Stimulated activated CD8-positive, alpha-beta memory T cell treated with anti-CD3 and anti-CD28 coated beads, Interleukin-2, amount 100 ng/mL, for 1 hour (primary cell): Measurements from ENCODE around the gene CPEB2.
"Not testable (repeated sequence)": the region's sequence is repeated elsewhere in the genome, so short reads cannot be mapped to it uniquely, and the experiment has no call there.

Experiments
- DNase-seq, 2 donors: peaks; one replicate each; pipeline ENCODE4 v3.0.0-alpha.2; 2020; ENCODE audit warnings: low read depth in 2 of 2

CPEB2 gene

DNA sequence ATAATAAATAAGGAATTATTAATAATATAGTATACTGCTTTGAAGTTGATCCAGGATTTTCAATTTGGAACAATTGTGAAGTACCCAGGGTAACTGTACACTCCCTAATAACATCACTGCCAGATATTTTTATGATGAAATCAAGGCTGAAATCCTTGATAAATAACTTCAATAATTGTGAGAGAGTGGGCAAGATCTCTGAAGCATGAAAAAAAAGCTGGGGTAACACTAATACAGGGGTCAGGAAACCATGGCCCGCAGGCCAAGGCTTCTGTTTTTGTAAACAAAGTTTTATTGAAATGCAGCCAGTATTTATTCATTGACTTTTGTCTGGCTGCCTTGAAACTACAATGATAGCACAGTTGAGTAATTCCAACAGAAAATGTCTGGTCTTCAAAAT, 41.6 kb downstream of the CPEB2 start:
- DNase-seq, result no peak

DNA sequence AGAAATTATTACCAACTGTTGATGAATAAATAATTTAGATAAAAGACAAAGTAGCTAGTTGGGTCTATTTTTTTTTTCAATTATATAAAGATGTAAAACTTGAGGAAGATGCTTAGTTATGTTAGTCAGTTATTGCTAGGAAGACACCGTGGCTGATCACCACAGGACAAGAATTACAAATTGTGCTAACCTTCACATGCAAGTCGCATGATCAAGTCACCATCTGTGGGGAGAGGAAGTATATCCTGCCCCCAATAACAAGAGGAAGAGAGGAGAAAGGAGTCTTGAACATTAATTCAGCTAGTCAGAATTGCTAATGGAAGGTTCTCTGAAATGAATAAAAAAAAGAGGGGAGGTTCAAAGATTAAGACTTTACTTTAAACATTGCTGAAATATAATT, 52.3 kb downstream of the CPEB2 start:
- DNase-seq, result no peak

DNA sequence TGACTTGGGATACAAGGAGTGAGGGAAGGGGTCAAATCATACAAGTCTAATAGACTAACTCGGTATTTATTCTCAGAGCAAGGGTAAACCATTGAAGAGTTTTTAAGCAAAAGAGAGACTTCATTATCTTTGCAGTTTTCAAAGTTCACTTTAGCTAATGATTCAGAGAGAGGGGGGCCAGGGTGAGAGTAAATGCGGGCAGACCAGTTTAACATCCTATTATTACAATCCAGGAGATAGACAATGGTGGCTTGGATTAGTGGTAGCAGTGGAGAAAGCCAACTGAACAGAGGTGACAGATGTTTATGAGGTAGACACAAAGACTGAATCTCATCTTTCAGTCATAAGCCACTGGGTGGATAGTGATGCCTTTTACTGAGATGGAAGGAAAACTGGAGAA, 57.9 kb downstream of the CPEB2 start:
- DNase-seq, result no peak

DNA sequence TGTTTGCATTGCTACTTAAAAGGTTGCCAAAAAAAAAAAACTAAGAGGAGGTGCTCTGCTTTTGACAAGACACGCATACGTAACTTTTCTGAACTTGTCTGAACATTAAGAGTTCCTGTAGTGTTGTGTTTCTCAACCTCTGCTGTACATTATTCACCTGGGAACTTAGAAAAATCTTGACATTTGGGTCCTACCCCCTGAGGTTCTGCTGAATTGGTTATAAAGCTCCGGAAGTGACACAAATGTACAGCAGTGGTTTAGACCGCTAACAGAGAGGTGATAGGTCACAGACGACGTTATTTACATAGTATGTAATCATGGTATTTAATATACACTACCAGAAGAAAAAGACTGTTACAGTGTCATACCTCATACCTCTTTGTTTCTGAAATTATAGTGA, 61.1 kb downstream of the CPEB2 start:
- DNase-seq, result no peak

DNA sequence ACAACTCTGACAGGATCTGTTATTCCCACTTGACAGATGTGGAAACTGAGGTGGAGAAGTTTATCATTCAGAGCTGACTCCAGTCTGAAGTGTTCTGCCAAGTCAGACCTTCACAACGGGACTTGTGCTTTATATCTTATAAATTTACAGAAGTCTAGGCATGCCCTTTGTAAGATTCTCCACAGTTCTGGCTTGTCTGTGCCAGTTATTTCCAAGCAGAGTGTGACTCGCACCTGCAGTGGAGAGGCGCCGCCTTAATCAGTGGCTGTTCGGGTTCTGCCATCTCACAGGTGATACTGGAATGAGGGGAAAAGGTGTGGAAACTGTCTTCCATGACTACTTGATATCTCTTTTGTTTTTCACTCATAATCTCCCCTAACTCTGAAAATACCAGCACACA, 63.2 kb downstream of the CPEB2 start:
- DNase-seq, result no peak

DNA sequence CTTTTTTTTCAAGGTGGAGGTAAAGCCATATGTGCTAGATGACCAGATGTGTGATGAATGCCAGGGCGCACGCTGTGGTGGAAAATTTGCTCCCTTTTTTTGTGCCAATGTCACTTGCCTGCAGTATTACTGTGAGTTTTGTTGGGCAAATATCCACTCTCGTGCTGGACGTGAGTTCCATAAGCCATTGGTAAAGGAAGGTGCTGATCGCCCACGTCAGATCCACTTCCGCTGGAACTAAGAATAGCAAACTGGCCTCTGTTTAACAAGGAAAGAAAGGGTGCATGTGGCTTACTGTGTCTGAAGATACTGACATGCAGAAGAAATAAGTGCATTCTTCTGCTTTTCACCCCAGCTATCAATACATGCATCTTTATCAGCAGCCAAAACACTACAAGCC, 63.9 kb downstream of the CPEB2 start:
- no peak for DNase-seq

DNA sequence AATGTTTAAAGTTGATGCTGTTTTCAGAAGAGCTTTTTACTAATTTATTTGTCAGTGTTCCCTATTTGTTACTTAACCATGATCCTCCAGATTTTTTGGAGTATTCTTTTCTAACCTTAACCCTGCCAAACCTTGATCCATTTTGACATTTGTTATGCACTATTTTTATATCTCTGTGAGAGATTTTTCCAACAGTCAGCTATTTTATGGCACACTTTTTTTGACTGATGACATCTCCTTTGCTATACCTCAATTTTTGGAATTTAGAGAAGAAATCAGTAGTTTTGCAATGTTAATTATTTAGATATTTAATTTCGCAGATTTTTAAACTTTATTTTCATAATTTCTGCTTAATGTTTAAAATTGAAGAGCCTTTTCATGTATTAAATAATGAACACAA, 66.0 kb downstream of the CPEB2 start:
- no peak for DNase-seq

DNA sequence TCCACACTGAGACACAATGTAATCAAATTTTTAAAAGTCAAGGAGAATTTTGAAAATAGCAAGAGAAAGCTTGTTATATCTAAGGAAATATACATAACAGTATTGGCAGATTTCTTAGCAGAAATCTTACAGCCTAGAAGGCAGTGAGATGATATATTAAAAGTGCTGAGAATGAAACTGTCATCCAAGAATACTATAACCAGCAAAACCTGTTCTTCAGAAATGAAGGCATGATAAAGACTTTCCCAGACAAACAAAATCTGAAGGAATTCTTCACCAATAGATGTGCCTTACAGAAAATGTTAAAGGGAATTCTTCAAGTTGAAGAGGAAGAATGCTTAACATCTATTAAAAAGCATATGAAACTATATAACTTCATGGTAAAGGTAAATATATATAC, 73.6 kb downstream of the CPEB2 start:
- no peak for DNase-seq

DNA sequence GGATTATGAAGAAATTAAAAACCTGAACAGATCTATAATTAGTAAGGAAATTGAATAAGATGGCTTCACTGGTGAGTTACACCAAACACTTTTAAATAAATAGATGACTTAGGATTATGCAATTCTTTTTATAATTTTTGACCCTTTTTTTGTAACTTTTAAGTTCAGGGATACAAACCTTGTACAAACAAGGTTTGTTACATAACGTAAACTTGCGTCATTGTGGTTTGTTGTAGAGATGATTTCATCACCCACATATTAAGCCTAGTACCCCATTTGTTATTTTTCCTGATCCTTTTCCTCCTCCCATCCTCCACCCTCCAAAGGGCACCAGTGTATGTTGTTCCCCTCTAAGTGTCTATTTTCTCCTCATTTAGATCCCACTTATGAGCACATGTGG, 75.7 kb downstream of the CPEB2 start:
- no peak for DNase-seq

DNA sequence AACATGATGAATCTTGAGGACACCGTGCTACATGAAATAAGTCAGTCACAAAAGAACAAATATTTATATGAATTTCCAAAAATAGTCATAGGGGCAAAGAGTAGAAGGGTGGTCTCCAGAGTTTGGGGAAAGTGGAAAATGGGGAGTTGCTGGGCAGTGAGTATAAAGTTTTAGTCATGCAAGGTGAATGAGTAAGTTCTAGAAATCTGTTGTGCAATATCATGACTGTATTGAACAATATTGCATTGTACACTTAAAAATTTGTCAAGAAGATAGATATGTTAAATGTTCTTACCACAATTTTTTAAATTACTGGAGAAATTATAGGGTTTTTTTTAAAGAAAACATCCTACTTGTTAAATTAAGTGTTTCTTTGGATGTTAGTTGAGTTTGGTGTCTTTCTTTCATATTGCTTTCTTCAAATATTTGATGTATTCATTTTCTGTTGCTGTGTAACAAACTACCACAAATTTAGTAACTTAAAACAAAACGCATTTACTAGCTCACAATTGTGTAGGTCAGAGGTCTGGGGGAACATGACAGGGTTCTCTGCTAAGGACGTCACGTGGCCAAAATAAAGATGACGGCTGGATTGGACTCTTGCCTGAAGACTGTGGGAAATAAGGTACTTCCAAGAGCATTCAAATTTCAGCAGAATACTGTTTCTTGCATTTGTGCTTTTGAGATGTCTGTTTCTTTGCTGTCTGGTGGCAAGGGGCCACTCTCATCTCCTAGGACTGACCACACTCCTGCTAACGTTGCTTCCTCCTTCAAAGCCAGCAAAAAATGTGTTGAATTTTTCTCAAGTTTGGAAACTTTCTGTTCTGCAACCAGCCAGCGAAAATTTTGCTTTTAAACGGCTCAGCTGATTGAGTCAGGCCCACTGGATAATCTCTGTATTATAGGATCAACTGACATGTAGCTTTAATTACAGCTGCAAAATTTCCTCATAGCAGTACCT, 76.7 kb downstream of the CPEB2 start:
- no peak for DNase-seq

DNA sequence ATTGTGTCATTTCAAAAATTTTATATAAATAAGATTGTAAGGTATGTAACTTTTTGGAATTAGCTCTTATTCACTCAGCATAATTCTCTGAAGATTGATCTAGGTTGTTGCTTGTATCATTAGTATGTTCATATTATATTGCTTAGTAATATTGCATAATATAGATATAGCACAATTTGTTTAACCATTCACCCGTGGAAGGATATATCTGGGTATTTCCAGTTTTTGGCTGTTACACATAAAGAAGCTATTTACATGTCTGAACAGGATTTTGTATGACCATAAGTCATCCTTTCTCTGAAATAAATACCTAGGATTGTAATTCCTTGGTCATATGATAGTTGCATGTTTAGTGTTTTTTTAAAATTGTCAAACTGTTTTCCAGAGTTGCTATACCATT, 82.5 kb downstream of the CPEB2 start:
- no peak for DNase-seq

DNA sequence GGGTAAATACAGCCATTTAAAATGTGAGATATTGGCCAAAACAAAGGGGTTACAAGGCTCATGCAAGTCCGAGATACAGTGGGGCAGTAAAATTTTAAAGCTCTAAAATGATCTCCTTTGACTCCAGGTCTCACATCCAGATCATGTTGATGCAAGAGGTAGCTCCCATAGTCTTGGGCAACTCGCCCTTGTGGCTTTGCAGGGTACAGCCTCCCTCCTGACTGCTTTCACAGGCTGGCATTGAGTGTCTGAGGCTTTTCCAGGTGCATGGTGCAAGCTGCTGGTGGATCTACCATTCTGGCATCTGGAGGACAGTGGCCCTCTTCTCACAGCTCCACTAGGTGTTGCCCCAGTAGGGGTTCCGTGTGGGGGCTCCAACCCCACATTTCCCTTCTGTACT, 83.5 kb downstream of the CPEB2 start:
- DNase-seq, result not testable (repeated sequence)

DNA sequence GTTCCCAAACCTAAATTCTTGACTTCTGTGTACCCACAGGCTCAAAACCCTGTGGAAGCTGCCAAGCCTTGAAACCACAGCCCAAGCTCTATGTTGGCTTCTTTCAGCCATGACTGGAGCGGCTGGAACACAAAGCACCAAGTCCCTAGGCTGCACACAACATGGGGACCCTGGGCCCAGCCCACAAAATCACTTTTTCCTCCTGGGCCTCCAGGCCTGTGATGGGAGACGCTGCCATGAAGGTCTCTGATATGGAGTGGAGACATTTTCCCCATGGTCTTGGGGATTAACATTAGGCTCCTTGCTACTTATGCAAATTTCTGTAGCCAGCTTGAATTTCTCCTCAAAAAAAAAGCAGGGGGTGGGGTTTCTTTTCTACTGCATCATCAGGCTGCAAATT, 84.0 kb downstream of the CPEB2 start:
- DNase-seq, result not testable (repeated sequence)

DNA sequence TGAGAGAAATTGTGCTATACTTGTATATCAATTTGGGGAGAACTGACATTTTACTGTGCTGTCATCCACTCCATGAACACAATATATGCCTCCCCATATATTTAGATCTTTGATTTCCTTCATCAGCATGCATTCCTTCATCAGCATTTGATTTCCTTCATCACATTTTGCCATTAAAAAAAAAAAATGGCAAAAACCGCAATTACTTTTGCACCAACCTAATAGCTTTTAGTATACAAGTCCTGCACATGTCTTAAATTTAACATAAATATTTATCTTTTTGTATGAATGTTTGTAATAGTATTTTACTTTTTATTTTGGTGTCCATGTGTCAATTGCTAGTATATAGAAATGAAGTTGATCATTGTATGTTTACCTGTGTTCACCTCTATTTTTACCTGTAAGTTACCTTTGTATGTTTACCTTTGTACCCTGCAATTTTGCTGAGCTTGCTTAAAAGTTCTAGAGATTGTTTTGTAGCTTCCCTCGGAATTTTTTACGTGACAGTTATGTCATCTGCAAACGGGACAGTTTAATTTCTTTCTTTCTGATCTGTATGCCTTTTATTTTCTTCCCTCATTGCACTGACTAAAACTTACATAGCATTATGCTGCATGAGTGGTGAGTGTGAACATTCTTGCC, 86.2 kb downstream of the CPEB2 start:
- no peak for DNase-seq

DNA sequence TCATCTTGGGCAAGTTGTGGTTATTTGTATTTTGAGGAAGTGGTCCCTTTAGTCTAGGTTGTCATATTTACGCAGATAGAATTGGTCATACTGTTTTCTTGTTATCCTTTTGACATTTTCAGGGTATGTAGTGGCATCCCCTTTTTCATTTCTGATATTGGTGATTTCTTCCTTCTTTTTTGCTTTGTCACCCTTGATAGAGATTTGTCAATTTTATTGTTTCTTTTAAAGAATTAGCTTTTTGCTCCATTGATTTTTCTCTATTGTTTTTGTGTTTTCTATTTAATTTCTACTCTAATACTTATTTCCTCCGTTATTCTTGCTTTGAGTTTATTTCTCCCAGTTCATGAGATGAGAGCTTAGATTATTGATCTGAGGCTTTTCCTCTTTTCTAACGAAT, 87.7 kb downstream of the CPEB2 start:
- no peak for DNase-seq

DNA sequence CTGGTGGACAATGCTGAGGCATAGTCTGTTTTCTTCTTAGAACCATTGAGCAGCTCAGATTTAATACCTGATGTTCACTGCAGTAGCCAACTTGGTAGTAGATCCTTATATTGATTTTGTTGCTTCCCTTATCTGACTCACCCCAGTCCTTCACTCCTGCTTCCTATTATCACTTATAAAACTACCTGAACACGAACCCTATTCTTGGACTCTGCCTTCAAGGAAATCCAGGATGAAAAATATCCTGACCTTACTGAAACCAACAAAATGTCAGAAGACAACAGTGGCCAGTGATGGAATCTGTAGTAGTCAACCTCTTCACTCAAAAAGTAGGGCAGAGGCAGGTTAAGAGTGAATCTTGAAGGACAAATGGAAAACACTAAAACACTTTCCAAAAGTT, 98.1 kb downstream of the CPEB2 start:
- no peak for DNase-seq

DNA sequence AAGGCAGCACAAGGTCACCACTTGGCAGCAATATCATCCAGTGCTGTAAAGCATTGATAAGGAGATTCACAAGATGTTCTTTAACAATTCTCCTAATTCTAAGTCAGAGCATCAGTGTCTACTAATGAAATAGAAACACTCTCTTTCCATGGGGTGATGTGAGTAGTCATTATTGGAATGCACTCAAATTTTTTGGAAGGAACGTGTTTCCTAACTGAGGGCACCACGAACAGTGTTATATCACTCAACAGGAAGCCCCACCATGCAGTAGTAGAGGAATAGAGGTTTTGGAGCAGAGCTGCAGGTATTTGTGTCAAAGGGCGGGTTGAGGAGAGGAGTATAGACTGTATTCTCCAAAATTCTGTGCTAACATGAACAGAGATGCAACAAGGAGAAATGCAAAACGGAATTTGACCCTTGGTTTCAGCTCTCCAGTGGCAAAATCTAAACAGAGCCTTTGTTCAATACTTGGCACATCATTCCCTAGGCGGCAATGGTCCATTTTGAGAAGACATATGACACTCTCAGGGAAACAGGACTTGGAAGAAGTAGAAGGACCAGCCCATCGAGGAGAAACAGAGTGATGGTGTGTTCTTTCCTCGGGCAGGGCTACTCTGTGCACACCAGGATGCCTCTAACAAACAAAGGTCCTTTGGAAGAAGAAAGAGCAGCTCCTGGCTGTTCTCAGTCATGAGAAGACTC, 98.9 kb downstream of the CPEB2 start:
- DNase-seq, result no peak

DNA sequence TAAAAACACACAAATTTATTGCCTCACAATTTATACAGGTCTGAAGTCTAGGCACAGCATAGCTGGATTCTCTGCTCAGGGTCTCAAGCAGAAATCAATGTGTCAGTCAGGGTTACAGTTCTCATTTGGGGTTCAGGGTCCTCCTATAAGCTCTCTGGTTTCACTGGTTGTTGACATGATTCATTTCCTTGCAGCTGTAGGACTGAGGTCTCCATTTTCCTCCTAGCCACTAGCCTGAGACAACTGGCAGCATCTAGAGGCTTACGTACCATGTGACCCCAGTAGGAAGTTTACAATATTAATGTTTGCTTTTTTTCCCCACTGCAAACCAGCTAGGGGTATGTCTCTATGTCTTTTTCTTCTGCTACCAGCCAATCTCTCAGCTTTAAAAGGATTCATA, 102.5 kb downstream of the CPEB2 start:
- DNase-seq, result no peak

DNA sequence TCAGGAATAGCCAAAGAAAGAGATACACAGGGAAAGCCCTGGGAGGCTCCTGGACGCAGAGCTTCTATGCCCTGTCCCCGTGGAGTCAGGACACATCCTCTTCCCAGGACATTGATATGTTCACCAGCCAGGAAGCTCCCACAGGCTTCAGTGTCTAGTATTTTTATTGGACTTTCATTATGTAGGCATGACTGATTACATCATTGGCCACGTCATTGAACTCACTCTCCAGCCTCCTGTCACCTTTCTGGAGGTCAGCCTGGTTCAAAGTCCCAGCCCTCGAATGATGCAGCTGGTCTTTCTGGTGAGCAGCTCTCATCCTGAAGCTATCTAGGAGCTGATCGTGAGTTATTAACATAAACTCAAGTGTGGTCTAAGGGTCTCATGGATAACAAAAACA, 104.1 kb downstream of the CPEB2 start:
- no peak for DNase-seq

DNA sequence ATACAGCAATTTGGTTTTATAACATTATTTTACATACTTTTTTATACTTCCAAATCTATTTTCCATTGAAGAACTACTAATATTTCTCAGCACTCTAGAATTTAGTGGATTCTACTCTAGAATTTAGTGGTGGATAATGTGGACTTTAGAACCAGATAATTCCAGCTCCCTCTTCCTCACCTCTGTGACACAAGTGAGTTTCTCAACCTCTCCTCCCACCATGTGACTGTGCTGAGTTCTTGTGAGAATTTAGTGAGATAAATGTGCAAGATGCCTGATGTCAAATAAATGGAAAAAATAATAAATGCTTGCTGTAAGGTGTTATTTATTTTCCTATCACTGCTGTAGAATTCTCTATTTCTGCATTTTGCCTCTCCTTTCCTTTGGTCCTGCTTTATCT, 107.3 kb downstream of the CPEB2 start:
- no peak for DNase-seq

DNA sequence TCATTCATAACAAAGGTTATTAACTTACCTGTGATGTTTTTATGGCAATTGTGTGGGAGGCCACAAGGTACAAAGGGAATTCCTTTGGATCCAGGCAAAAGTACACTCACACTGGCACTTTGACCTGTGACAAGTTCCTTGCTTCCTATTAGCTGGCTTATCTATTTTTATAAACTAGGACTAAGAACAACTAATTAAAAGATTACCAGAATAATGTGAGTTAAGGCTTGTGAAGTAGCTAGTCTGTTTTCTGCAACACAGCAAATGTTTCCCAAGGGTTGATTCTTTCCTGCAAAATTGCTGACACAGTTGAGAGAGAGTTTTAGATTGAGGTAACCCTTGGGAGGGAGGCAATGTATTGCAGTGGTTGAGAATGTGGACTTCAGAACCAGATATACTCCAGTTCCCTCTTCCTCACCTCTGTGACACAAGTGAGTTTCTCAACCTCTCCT, 107.9 kb downstream of the CPEB2 start:
- DNase-seq, result no peak

DNA sequence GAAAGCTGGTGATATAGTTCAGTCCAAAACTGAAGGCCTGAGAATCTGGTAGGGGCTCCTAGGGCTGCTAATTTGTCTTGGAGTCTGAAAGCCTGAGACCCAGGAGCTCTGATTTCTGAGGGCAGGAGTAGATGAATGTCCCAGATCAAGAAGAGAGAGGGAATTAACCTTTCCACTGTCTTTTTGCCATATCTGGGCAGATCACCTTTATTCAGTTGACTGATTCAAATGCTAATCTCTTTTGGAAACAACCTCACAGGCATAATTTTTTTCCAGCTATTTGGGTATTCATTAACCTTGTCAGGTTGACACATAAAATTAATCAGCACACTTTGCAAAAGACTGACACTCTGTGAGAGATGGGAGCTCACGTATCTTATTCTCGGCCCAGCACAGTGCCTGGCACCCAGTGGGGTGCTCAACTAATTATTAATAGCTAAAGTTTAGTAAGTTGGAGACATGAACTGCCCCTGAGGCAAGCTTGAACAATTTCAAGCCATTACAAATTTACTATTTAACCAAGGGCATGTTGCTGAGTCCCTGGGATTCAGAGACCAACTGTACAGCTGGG, 114.3 kb downstream of the CPEB2 start:
- no peak for DNase-seq
